HL-60 (cell line): ENCODE measurements around the gene CREB5.

Experiments used
- POLR2AphosphoS5 ChIP-seq: IDR thresholded peaks from 2 replicates; pipeline ENCODE4 v1.6.1; 2012; ENCODE audit warnings: low read depth
- REST ChIP-seq: IDR thresholded peaks from 2 replicates; pipeline ENCODE4 v1.6.1; 2012; ENCODE audit warnings: low read depth; ENCODE audit not compliant: insufficient replicate concordance
- TF ChIP-seq, protein P1 (sequence below): IDR thresholded peaks from one replicate; pipeline ENCODE4 v1.5.1; 2011; ENCODE audit warnings: low read length, control low read depth, inconsistent platforms; ENCODE audit not compliant: insufficient read depth

- TF ChIP-seq, protein P1, sequence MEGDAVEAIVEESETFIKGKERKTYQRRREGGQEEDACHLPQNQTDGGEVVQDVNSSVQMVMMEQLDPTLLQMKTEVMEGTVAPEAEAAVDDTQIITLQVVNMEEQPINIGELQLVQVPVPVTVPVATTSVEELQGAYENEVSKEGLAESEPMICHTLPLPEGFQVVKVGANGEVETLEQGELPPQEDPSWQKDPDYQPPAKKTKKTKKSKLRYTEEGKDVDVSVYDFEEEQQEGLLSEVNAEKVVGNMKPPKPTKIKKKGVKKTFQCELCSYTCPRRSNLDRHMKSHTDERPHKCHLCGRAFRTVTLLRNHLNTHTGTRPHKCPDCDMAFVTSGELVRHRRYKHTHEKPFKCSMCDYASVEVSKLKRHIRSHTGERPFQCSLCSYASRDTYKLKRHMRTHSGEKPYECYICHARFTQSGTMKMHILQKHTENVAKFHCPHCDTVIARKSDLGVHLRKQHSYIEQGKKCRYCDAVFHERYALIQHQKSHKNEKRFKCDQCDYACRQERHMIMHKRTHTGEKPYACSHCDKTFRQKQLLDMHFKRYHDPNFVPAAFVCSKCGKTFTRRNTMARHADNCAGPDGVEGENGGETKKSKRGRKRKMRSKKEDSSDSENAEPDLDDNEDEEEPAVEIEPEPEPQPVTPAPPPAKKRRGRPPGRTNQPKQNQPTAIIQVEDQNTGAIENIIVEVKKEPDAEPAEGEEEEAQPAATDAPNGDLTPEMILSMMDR: no peak
- TF ChIP-seq POLR2AphosphoS5 (no peak), REST (no peak)
Measured at GRCh38 chr7:28586736-28587135, 174.4 kb downstream of the CREB5 start.
